Upper lobe of right lung (tissue), 1 donor: ENCODE results near the gene PASD1. TPM values are rescaled to one million over a fixed set of nuclear protein-coding genes. Genes with fewer than 3 reads are reported as not detected.

Source experiments
- ATAC-seq: fragments of 200-7000 bp; cut with Tn5 transposase; one replicate; pipeline ENCODE4 v1.9.1; 2020; ENCODE audit warnings: mild to moderate bottlenecking, moderate library complexity
- DNase-seq: peaks from one replicate; pipeline ENCODE4 v3.0.0-alpha.2; 2020
- H3K27ac ChIP-seq: fragments of 200-600 bp; one replicate; pipeline ENCODE4 v1.8.0; 2022
- H3K27me3 ChIP-seq: fragments of 200-600 bp; one replicate; pipeline ENCODE4 v1.8.0; 2022; ENCODE audit warnings: mild to moderate bottlenecking
- H3K36me3 ChIP-seq: fragments of 200-600 bp; one replicate; pipeline ENCODE4 v1.8.0; 2022
- H3K4me1 ChIP-seq: fragments of 200-600 bp; one replicate; pipeline ENCODE4 v1.8.0; 2022
- H3K4me3 ChIP-seq: fragments of 200-600 bp; one replicate; pipeline ENCODE4 v1.8.0; 2022; ENCODE audit warnings: mild to moderate bottlenecking
- H3K9me3 ChIP-seq: fragments of 200-600 bp; one replicate; pipeline ENCODE4 v1.8.0; 2022
- intact Hi-C: fragments of 100-400 bp; cut with DNase I; formaldehyde crosslinking; loops from one replicate; pipeline ENCODE4 v1.11.0; 2022
- total RNA-seq: library from RNA; stranded (reverse); fragmentation: NEBNext Ultra II Directional; extraction: Animal tissue kit (Norgen Biotek cat#: 25700); gene quantifications from one replicate; pipeline ENCODE4 v1.2.1, GENCODE V29; 2021
- TF ChIP-seq, protein P1 (sequence below): fragments of 200-600 bp; IDR thresholded peaks from one replicate; pipeline ENCODE4 v1.8.0; 2022; ENCODE audit warnings: antibody characterized with exemption
- donor health status: DM: no; HTN: yes; CAD: no; lungs with severe emphysema.

Gene PASD1
- total RNA-seq, 1 donor from 2014 or later = not detected

DNA sequence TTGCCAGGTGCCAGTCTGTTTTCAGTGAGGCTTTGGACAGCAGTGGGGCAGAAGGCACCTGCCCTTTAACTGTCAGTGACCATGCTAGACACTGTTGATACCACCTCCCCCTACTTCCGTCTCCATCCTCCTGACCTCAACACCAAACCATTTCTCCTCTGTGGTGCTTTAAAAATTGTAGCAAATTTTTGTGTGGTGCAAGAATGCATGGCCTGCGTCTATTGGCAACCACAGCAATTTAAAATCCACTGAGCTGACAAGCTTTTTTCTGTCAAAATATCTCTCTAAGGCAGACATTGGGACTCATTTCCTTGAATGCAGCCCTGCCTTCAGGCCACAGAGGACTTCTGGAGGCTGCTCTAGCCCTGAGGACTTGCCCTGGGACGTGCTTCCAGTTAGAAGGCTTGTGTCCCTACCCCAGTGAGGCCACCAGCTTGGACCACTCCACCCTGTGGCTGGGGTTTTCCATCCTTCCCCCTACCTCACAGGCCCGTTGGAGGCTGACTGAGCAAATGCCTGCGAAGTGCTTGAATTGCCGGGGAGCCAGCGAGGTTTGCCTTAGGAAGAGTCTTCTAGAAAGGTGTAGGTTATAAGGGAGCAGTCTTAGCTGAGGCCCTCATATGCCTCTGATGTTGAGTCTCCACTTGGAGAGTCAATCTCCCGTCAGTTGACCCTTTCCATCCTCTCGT is 138.7 kb downstream of the PASD1 start:
- TF ChIP-seq, protein P1, sequence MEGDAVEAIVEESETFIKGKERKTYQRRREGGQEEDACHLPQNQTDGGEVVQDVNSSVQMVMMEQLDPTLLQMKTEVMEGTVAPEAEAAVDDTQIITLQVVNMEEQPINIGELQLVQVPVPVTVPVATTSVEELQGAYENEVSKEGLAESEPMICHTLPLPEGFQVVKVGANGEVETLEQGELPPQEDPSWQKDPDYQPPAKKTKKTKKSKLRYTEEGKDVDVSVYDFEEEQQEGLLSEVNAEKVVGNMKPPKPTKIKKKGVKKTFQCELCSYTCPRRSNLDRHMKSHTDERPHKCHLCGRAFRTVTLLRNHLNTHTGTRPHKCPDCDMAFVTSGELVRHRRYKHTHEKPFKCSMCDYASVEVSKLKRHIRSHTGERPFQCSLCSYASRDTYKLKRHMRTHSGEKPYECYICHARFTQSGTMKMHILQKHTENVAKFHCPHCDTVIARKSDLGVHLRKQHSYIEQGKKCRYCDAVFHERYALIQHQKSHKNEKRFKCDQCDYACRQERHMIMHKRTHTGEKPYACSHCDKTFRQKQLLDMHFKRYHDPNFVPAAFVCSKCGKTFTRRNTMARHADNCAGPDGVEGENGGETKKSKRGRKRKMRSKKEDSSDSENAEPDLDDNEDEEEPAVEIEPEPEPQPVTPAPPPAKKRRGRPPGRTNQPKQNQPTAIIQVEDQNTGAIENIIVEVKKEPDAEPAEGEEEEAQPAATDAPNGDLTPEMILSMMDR = no peak
- no peak for DNase-seq
- no peak overlapping the region for H3K27ac ChIP-seq
- H3K36me3 ChIP-seq = no peaks in the 10 kb centered on the region
- no peak for ATAC-seq
- no peaks in the 10 kb centered on the region for H3K4me1 ChIP-seq
- no peaks in the 10 kb centered on the region for H3K27me3 ChIP-seq
- intact Hi-C loops = no loop called here
- no peaks in the 10 kb centered on the region for H3K9me3 ChIP-seq
- H3K4me3 ChIP-seq = no peak overlapping the region

GRCh38 chrX:151702741-151703340 is 139.4 kb downstream of the PASD1 start:
- DNase-seq (no peak), ATAC-seq (no peak)
- no peaks in the 10 kb centered on the region for H3K4me1 ChIP-seq
- H3K27ac ChIP-seq = no peak overlapping the region
- H3K4me3 ChIP-seq = no peak overlapping the region
- H3K36me3 ChIP-seq = no peaks in the 10 kb centered on the region
- no peaks in the 10 kb centered on the region for H3K9me3 ChIP-seq
- H3K27me3 ChIP-seq = no peaks in the 10 kb centered on the region
- intact Hi-C loops = no loop called here
- TF ChIP-seq, protein P1 = no peak

GRCh38 chrX:151703487-151703886 is 140.0 kb downstream of the PASD1 start:
- ATAC-seq (no peak), DNase-seq (no peak)
- intact Hi-C loops = no loop called here
- Histone ChIP-seq H3K4me3 (no peak overlapping the region), H3K4me1 (no peaks in the 10 kb centered on the region), H3K27ac (no peak overlapping the region), H3K9me3 (no peaks in the 10 kb centered on the region), H3K27me3 (no peaks in the 10 kb centered on the region), H3K36me3 (no peaks in the 10 kb centered on the region)
- TF ChIP-seq, protein P1 = no peak

DNA sequence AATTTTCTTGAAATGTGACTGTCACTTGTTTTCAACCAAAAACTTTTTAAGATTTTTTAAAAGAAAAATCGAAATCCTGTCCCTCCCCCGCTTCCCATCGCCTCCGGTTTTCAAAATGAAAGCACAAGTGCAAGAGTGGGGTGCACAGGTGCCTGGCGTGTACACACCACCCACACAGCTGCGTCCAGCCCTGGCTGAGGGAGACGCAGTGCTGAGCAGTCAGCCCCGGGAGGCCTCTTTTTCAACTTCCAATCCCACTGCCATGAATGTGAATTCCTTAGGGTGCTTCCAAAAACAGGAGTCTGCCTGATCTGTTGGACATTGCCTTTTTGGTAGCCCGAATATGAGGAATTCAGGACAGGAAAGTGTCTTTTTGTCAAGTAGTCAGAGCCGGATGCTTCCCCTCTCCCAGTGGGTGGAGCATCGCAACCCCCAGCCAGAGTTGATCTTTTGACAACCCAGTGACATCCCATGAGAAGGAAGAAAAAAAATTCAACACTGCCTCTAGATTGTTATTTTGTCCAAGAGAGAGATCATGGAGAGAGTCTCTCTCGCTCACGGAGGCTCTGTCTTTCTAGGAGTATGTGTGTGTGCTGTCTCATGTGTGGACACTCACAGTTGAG is 140.7 kb downstream of the PASD1 start:
- H3K36me3 ChIP-seq = no peaks in the 10 kb centered on the region
- ATAC-seq (no peak), DNase-seq (no peak)
- no peaks in the 10 kb centered on the region for H3K4me1 ChIP-seq
- H3K27me3 ChIP-seq = no peaks in the 10 kb centered on the region
- intact Hi-C loops = no loop called here
- H3K9me3 ChIP-seq = no peaks in the 10 kb centered on the region
- H3K27ac ChIP-seq = no peak overlapping the region
- H3K4me3 ChIP-seq = no peak overlapping the region
- TF ChIP-seq, protein P1 = no peak

DNA sequence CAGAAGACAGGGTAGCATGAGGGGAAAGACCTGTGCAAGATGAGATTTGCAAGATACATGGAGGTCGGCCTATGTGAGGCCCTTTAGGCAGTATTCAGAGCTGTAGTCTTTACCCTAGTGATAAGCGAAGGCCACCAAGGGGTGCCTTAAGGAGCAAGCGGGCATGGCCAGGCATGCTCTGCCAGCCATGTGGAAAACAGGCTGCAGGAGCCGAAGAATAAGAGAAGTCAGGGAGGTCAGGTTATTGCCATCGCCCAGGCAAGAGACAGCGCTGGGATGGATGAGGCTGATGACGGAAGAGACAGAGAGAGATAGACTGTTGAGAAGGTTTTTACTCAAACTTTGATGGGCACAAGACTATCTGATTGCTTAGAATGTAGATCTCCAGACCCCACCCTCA is 145.3 kb downstream of the PASD1 start:
- no peak for ATAC-seq

More for the DNA sequence above, 145.3 kb downstream of the PASD1 start:
- DNase-seq = no peak
- TF ChIP-seq, protein P1 = no peak
- Histone ChIP-seq H3K9me3 (no peaks in the 10 kb centered on the region), H3K36me3 (no peaks in the 10 kb centered on the region), H3K4me3 (no peak overlapping the region), H3K27ac (no peak overlapping the region), H3K4me1 (no peaks in the 10 kb centered on the region), H3K27me3 (no peaks in the 10 kb centered on the region)
- intact Hi-C loops = no loop called here
